GM12878 (cell line): ENCODE results near the gene EEF1A2. TPM values are rescaled to one million over a fixed set of nuclear protein-coding genes. Genes with fewer than 3 reads are reported as not detected.

ENCODE experiments used
- BHLHE40 ChIP-seq, 2 experiments: fragments of 450-650 bp in 1 of 2; IDR thresholded peaks; 2 replicates each; pipeline ENCODE4 v1.6.1; 2011 to 2017; ENCODE audit warnings: low read depth in 2 of 2, borderline replicate concordance in 1 of 2, improper control_type of control experiment in 1 of 2, low read length in 1 of 2, mild to moderate bottlenecking in 1 of 2
- CBX5 ChIP-seq: sonication (generic); IDR thresholded peaks from 2 replicates; pipeline ENCODE4 v1.6.1; 2016; ENCODE audit warnings: low read depth, moderate library complexity, mild to moderate bottlenecking, inconsistent platforms
- EZH2 ChIP-seq: IDR thresholded peaks from 2 replicates; pipeline ENCODE4 v1.6.1; 2012; ENCODE audit warnings: low read depth, mild to moderate bottlenecking, control low read depth, inconsistent platforms, low read length, borderline replicate concordance; ENCODE audit not compliant: control insufficient read depth
- NFIC ChIP-seq: IDR thresholded peaks from 2 replicates; pipeline ENCODE4 v1.6.1; 2012; ENCODE audit warnings: low read depth, mild to moderate bottlenecking, inconsistent platforms, low read length, moderate library complexity
- POU2F2 ChIP-seq: IDR thresholded peaks from 3 replicates; pipeline ENCODE4 v1.6.1; 2011; ENCODE audit warnings: low read depth, mild to moderate bottlenecking, low read length, borderline replicate concordance
- STAT3 ChIP-seq: IDR thresholded peaks from 2 replicates; pipeline ENCODE4 v1.6.1; 2011; ENCODE audit warnings: low read depth, low read length, improper control_type of control experiment
- polyA plus RNA-seq, 11 experiments: library from polyadenylated mRNA; depleted of rRNA in 4 of 11; unstranded in 6 of 11; stranded (reverse) in 5 of 11; fragments of >200 nt; fragmentation: Nextera tagmentation in 4 of 11; fragmentation: Illumina TruSeq in 1 of 11; extraction: Ambion mirVana in 4 of 11; extraction: Trizol in 1 of 11; gene quantifications; 1 replicate in 1 of 11; 2 replicates in 10 of 11; pipeline versions ENCODE4 v1.2.1 to v1.2.3, GENCODE V29; 2011 to 2016; ENCODE audit warnings: inconsistent platforms in 2 of 11, missing spikeins in 2 of 11, low read depth in 1 of 11
- total RNA-seq, 4 experiments: library from RNA; depleted of rRNA in 3 of 4; stranded (reverse); fragments of >200 nt in 3 of 4; fragmentation: Illumina TruSeq in 1 of 4; extraction: Trizol in 1 of 4; gene quantifications; 2 replicates each; pipeline versions ENCODE4 v1.2.1 to v1.2.3, GENCODE V29; 2013 to 2021
- TF ChIP-seq, protein P1 (sequence below): IDR thresholded peaks from 2 replicates; pipeline ENCODE4 v1.6.1; 2012; ENCODE audit warnings: improper control_type of control experiment, low read depth, low read length; ENCODE audit not compliant: insufficient replicate concordance

Gene EEF1A2
- total and polyA plus RNA-seq, 10 of the 15 experiments (the other 5 are each of a cell fraction or from before 2014, with no cell fraction given), result 0.56 TPM; not detected in 9

DNA sequence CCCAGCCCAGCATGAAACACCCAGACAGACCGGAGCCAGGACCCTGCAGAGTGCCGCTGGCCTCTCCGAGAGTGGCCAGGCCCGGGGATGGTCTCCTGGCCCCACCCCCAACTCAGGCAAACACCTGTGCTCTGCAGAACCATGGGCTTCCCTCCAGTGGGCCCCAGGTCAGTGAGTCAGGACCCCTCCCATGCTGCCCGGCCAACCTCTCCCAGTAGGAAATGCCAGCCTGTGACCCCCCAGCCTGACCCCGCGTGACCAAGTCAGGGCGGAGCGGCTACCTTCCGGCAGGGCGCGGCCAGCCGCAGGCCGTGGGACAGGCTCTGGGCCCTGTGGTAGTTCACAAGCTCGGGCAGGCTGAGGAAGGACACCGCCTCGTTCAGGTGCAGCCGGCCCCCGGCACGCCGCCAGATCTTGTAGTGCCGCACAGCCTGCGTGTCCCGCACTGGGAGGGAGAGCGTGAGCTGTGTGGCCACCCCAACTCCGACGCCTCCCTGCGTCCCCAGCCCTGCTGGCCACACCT, 35.0 kb upstream of the EEF1A2 start (continued):
- TF ChIP-seq, protein P1, sequence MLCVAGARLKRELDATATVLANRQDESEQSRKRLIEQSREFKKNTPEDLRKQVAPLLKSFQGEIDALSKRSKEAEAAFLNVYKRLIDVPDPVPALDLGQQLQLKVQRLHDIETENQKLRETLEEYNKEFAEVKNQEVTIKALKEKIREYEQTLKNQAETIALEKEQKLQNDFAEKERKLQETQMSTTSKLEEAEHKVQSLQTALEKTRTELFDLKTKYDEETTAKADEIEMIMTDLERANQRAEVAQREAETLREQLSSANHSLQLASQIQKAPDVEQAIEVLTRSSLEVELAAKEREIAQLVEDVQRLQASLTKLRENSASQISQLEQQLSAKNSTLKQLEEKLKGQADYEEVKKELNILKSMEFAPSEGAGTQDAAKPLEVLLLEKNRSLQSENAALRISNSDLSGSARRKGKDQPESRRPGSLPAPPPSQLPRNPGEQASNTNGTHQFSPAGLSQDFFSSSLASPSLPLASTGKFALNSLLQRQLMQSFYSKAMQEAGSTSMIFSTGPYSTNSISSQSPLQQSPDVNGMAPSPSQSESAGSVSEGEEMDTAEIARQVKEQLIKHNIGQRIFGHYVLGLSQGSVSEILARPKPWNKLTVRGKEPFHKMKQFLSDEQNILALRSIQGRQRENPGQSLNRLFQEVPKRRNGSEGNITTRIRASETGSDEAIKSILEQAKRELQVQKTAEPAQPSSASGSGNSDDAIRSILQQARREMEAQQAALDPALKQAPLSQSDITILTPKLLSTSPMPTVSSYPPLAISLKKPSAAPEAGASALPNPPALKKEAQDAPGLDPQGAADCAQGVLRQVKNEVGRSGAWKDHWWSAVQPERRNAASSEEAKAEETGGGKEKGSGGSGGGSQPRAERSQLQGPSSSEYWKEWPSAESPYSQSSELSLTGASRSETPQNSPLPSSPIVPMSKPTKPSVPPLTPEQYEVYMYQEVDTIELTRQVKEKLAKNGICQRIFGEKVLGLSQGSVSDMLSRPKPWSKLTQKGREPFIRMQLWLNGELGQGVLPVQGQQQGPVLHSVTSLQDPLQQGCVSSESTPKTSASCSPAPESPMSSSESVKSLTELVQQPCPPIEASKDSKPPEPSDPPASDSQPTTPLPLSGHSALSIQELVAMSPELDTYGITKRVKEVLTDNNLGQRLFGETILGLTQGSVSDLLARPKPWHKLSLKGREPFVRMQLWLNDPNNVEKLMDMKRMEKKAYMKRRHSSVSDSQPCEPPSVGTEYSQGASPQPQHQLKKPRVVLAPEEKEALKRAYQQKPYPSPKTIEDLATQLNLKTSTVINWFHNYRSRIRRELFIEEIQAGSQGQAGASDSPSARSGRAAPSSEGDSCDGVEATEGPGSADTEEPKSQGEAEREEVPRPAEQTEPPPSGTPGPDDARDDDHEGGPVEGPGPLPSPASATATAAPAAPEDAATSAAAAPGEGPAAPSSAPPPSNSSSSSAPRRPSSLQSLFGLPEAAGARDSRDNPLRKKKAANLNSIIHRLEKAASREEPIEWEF, result no peak
- TF ChIP-seq BHLHE40 (IDR thresholded peaks at IDR 0.05; ENCODE audit: borderline replicate concordance in 1 of 2, low read depth in 2 of 2, low read length in 1 of 2) (no peak), STAT3 (no peak), POU2F2 (no peak), EZH2 (no peak), CBX5 (no peak), NFIC (no peak)
